WERI-Rb-1 (cell line): ENCODE measurements around the gene KCTD1.

Source experiments
- DNase-seq: peaks from one replicate; pipeline ENCODE4 v3.0.0-alpha.2; 2020
- H3K27ac ChIP-seq: fragments of 250-450 bp; sonication (Bioruptor Pico); 2 replicates; pipeline ENCODE4 v1.5.1; 2020; ENCODE audit warnings: mild to moderate bottlenecking, moderate library complexity
- H3K27me3 ChIP-seq: fragments of 250-450 bp; sonication (Bioruptor Pico); 2 replicates; pipeline ENCODE4 v1.5.1; 2021; ENCODE audit warnings: mild to moderate bottlenecking, low read depth, moderate library complexity; ENCODE audit not compliant: insufficient read depth, severe bottlenecking
- H3K36me3 ChIP-seq: fragments of 250-450 bp; sonication (Bioruptor Pico); 2 replicates; pipeline ENCODE4 v1.5.1; 2020; ENCODE audit warnings: mild to moderate bottlenecking, moderate library complexity
- H3K4me3 ChIP-seq: 2 replicates; pipeline ENCODE4 v1.5.1; 2011; ENCODE audit warnings: low read depth, mild to moderate bottlenecking, control low read depth, low read length
- H3K9me3 ChIP-seq: fragments of 250-450 bp; sonication (Bioruptor Pico); 2 replicates; pipeline ENCODE4 v1.5.1; 2021; ENCODE audit warnings: mild to moderate bottlenecking, moderate library complexity; ENCODE audit not compliant: severe bottlenecking
- CTCF ChIP-seq: IDR thresholded peaks from 2 replicates; pipeline ENCODE4 v1.5.1; 2011; ENCODE audit warnings: low read depth, mild to moderate bottlenecking, control low read depth, inconsistent platforms, low read length

Gene KCTD1

GRCh38 chr18:26548415-26549262 is at the start of gene KCTD1:
Gene KCTD1, minus strand, starts transcription at chr18:26548553. Its CDS starts 17 bp downstream, at chr18:26548536.
- H3K27me3 ChIP-seq: no peaks in the 10 kb centered on the region
- TF ChIP-seq CTCF: no peak
- no peaks in the 10 kb centered on the region for H3K9me3 ChIP-seq
- peak within 1 kb of the TSS; percentile 77 for H3K27ac ChIP-seq
- peaks cover 10% of the 10 kb centered on the region for H3K36me3 ChIP-seq
- H3K4me3 ChIP-seq: peak within 1 kb of the TSS; percentile 65
- DNase-seq: peak; percentile 89

- Histone ChIP-seq H3K36me3 (no peaks in the 10 kb centered on the region), H3K27ac (no peak overlapping the region), H3K9me3 (no peaks in the 10 kb centered on the region), H3K27me3 (no peaks in the 10 kb centered on the region), H3K4me3 (no peak overlapping the region)
- no peak for DNase-seq
- TF ChIP-seq CTCF: no peak
Observed at GRCh38 chr18:26593365-26594320, 45.3 kb upstream of the KCTD1 start.

- Histone ChIP-seq H3K9me3 (no peaks in the 10 kb centered on the region), H3K27ac (no peak overlapping the region)
- TF ChIP-seq CTCF: no peak
Observed at GRCh38 chr18:26584745-26585144, 36.4 kb upstream of the KCTD1 start.

GRCh38 chr18:26579941-26580618 is 31.7 kb upstream of the KCTD1 start:
- DNase-seq: no peak
- Histone ChIP-seq H3K4me3 (no peak overlapping the region), H3K27ac (no peak overlapping the region)

More at GRCh38 chr18:26584745-26585144, 36.4 kb upstream of the KCTD1 start:
- Histone ChIP-seq H3K4me3 (no peak overlapping the region), H3K36me3 (no peaks in the 10 kb centered on the region), H3K27me3 (no peaks in the 10 kb centered on the region)
- no peak for DNase-seq

GRCh38 chr18:26575865-26576217 is 27.5 kb upstream of the KCTD1 start:
- no peak for DNase-seq
- Histone ChIP-seq H3K9me3 (no peaks in the 10 kb centered on the region), H3K27me3 (no peaks in the 10 kb centered on the region), H3K27ac (no peak overlapping the region), H3K4me3 (no peak overlapping the region), H3K36me3 (no peaks in the 10 kb centered on the region)
- TF ChIP-seq CTCF: no peak

More at GRCh38 chr18:26579941-26580618, 31.7 kb upstream of the KCTD1 start:
- no peak for TF ChIP-seq CTCF
- no peaks in the 10 kb centered on the region for H3K27me3 ChIP-seq
- H3K9me3 ChIP-seq: no peaks in the 10 kb centered on the region
- H3K36me3 ChIP-seq: no peaks in the 10 kb centered on the region
